Large intestine (tissue), 3 donors: ENCODE results near the gene SLC5A2. TPM values are rescaled to one million over a fixed set of nuclear protein-coding genes. Genes with fewer than 3 reads are reported as not detected.
"Not testable (repeated sequence)": the region's sequence is repeated elsewhere in the genome, so short reads cannot be mapped to it uniquely, and the experiment has no call there.

ENCODE experiments used
- DNase-seq, 2 donors: peaks; one replicate each; pipeline versions ENCODE4 v3.0.0 to v3.0.0-alpha.2; 2013
- H3K27ac ChIP-seq: one replicate; pipeline ENCODE4 v1.5.1; 2013; ENCODE audit warnings: low read length
- H3K27me3 ChIP-seq: 2 replicates; pipeline ENCODE4 v1.6.1; 2013; ENCODE audit warnings: low read length; ENCODE audit not compliant: control insufficient read depth, insufficient read depth
- H3K36me3 ChIP-seq: 2 replicates; pipeline ENCODE4 v1.6.1; 2013; ENCODE audit warnings: low read length; ENCODE audit not compliant: control insufficient read depth, insufficient read depth
- H3K4me1 ChIP-seq: one replicate; pipeline ENCODE4 v1.6.1; 2013; ENCODE audit warnings: low read length; ENCODE audit not compliant: control insufficient read depth, insufficient read depth
- H3K4me3 ChIP-seq: one replicate; pipeline ENCODE4 v1.5.1; 2013; ENCODE audit warnings: low read length
- H3K9me3 ChIP-seq: one replicate; pipeline ENCODE4 v1.6.1; 2013; ENCODE audit warnings: mild to moderate bottlenecking, low read depth, low read length, moderate library complexity; ENCODE audit not compliant: control insufficient read depth
- WGBS: methylation state at CpG from one replicate; pipeline ENCODE4 v1.1.5; 2013; ENCODE audit warnings: low lambda C conversion rate; ENCODE audit not compliant: insufficient coverage; 5-methylcytosine and 5-hydroxymethylcytosine counted together
- polyA plus RNA-seq: library from polyadenylated mRNA; unstranded; fragments of 120-200 nt; gene quantifications from one replicate; pipeline ENCODE4 v1.2.1, GENCODE V29; 2013

The SLC5A2 gene
- polyA plus RNA-seq, 1 donor, result 7.3 TPM

DNA sequence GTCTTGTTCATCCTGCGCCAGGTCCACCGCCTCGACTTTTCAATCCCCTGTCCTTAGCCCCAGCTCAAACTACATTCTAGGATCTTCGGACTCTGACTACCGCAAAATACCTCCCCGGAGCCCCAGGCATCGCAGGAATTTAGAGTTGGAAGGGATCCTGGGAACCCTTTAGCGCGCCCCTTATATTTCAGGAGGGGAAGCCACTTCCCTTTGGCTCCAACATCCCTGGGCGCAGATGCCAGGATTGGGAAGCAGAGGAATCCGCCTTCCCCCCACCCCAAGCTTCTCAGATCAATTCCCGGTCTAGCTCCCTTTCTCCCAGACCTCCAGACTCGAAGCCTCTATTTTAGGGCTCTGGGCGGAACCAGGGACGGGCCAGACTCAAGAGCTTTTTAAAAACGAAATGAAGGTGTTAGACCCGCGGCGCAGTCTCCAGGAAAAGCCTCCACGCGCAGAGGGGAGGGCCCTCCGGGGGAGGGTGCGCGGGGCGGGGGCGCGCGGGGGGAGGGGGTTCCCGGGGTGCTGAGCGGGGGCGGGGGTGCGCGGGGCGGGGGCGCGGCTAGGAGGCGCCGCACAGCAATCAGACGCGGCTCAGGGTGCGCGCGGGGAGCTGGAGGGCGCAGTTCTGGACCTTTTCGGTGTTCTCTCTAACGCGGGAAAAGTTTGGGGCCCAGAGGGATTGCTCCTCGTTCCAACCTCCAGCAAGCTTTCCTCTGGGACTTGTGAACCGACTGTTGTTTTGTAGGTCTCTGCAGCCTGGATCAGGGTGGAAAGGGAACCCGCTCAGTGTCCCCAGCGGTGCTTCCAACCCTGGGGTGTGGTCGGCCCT is 46.4 kb downstream of the SLC5A2 start:
- Histone ChIP-seq H3K4me3 (peak overlapping the region; percentile 21), H3K4me1 (peaks cover 4% of the 10 kb centered on the region), H3K9me3 (no peaks in the 10 kb centered on the region), H3K36me3 (no peaks in the 10 kb centered on the region), H3K27ac (no peak overlapping the region), H3K27me3 (peaks cover 39% of the 10 kb centered on the region)
- DNase-seq, result no peak
- WGBS, result no CpG with 5 or more reads among the region's 52 CpGs

GRCh38 chr16:31529937-31530312 is 47.0 kb downstream of the SLC5A2 start:
- Histone ChIP-seq H3K4me1 (peaks cover 4% of the 10 kb centered on the region), H3K4me3 (no peak overlapping the region), H3K27ac (no peak overlapping the region), H3K36me3 (no peaks in the 10 kb centered on the region), H3K27me3 (peaks cover 39% of the 10 kb centered on the region), H3K9me3 (no peaks in the 10 kb centered on the region)
- no peak for DNase-seq
- WGBS, result no CpG with 5 or more reads among the region's 17 CpGs

DNA sequence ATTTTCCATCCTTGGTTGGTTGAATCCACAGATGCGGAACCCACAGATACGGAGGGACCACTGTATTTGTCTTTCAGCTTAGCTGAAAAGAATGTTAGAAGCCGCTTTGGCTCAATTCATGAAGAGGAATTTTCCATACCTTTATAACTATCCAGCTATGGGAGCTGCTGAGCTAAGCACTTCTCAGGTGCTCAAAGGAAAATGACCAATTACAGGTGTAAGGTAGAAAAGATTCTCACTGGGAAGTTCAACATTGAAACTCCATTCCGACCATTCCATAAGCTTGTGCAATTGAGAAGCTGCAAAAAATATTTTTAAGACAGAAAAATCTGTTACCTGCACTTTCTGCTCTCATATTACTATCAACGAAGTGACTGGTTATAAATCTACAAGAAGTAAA is 47.5 kb downstream of the SLC5A2 start:
- peaks cover 39% of the 10 kb centered on the region for H3K27me3 ChIP-seq
- H3K9me3 ChIP-seq, result no peaks in the 10 kb centered on the region
- no peak overlapping the region for H3K4me3 ChIP-seq
- DNase-seq, result no peak
- H3K4me1 ChIP-seq, result peaks cover 4% of the 10 kb centered on the region
- H3K27ac ChIP-seq, result no peak overlapping the region
- H3K36me3 ChIP-seq, result no peaks in the 10 kb centered on the region
- WGBS, result 73% methylated on average over 2 of the region's 5 CpGs

GRCh38 chr16:31531096-31531495 is 48.2 kb downstream of the SLC5A2 start:
- no peak for DNase-seq
- Histone ChIP-seq H3K36me3 (no peaks in the 10 kb centered on the region), H3K27ac (no peak overlapping the region), H3K4me3 (no peak overlapping the region), H3K27me3 (peaks cover 39% of the 10 kb centered on the region), H3K4me1 (peaks cover 4% of the 10 kb centered on the region), H3K9me3 (no peaks in the 10 kb centered on the region)
- no CpG with 5 or more reads among the region's 1 CpG for WGBS

DNA sequence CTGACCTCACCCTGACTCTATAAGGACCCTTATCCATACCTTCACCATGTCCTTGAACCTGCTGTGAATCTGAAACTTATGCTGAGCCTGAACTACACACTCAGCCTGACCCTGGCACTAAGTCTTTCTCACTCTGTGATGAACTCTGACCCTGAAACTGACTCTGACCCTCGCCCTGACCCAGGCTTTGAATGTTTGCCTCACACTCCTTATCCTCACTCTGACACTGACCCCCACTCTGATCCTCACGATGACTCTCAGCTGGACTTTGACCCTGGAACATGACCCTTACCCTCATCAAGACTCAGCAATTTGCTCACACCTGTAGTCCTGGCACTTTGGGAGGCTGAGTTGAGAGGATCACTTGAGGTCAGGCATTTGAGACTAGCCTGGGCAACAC is 49.2 kb downstream of the SLC5A2 start:
- no peak for DNase-seq
- Histone ChIP-seq H3K36me3 (no peaks in the 10 kb centered on the region), H3K27ac (no peak overlapping the region), H3K9me3 (peaks cover 2% of the 10 kb centered on the region), H3K4me3 (no peak overlapping the region), H3K27me3 (peaks cover 39% of the 10 kb centered on the region), H3K4me1 (peaks cover 4% of the 10 kb centered on the region)
- WGBS, result no CpG with 5 or more reads among the region's 2 CpGs

GRCh38 chr16:31532896-31533295 is 50.0 kb downstream of the SLC5A2 start:
- Histone ChIP-seq H3K36me3 (no peaks in the 10 kb centered on the region), H3K9me3 (peaks cover 2% of the 10 kb centered on the region), H3K4me3 (no peak overlapping the region), H3K27ac (no peak overlapping the region), H3K4me1 (peaks cover 4% of the 10 kb centered on the region), H3K27me3 (peaks cover 35% of the 10 kb centered on the region)
- no CpG with 5 or more reads among the region's 4 CpGs for WGBS
- no peak for DNase-seq

GRCh38 chr16:31535737-31536136 is 52.8 kb downstream of the SLC5A2 start:
- DNase-seq, result peak in 1 of 2 donors; percentile 50
- Histone ChIP-seq H3K4me3 (no peak overlapping the region), H3K27ac (no peak overlapping the region), H3K36me3 (no peaks in the 10 kb centered on the region), H3K27me3 (peaks cover 23% of the 10 kb centered on the region), H3K4me1 (no peaks in the 10 kb centered on the region), H3K9me3 (peaks cover 2% of the 10 kb centered on the region)
- WGBS, result 13% methylated on average over 4 of the region's 9 CpGs

- Histone ChIP-seq H3K4me3 (peak overlapping the region; percentile 24), H3K4me1 (no peaks in the 10 kb centered on the region), H3K27me3 (peaks cover 16% of the 10 kb centered on the region), H3K36me3 (no peaks in the 10 kb centered on the region), H3K27ac (no peak overlapping the region), H3K9me3 (peaks cover 2% of the 10 kb centered on the region)
- WGBS, result 80% methylated on average over 1 of the region's 21 CpGs
- DNase-seq, result no peak
These were observed 54.0 kb downstream of the SLC5A2 start for GRCh38 chr16:31536804-31537361.

DNA sequence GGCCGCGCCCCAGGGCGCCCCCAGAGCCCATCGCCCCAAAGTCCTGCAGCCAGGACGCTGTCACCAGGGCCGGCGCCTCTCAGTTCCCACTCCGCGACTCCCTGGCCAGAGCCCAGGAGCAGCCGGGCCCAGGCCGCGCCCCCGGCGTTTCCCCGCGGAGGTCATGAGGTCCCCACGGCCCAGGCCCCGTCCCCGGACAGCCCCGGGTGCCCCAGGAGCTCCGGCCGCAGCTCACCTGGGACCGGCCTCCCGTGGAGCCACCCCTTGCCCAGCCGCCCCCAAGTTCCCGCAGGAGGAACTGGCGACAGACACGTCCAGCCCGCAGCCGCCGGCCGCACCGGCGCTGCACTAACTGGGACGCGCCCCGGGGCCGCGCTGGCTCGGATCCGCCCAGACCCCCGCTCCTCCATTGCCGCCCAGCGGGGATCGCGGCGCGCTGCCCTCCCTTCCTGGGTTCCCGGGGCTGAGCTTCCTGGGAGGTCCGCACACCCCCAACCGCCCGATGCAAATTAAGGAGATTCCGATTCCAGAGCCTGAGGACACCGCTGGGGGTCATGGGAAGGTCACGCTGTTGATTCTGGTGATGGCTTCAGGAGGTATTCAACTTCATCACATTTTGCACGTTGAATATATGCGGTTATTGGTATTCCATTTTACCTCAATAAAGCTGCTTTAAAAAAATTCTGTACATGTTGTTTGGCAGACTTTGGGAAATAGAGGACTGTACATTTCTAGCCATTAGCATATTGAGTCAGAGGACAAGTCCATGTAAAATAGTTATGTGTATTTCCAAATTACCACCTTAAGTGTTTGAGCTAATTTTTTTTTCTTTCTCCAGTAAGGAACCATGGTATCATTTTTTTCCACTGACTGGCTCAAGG is 54.7 kb downstream of the SLC5A2 start:
- Histone ChIP-seq H3K27ac (no peak overlapping the region), H3K27me3 (peaks cover 16% of the 10 kb centered on the region), H3K9me3 (peaks cover 2% of the 10 kb centered on the region), H3K36me3 (no peaks in the 10 kb centered on the region), H3K4me1 (no peaks in the 10 kb centered on the region), H3K4me3 (peak overlapping the region; percentile 24)
- WGBS, result no CpG with 5 or more reads among the region's 57 CpGs
- peak in 1 of 2 donors; percentile 33 for DNase-seq

- WGBS, result 67% methylated on average over 1 of the region's 7 CpGs
These were observed 55.3 kb downstream of the SLC5A2 start for GRCh38 chr16:31538243-31538598.

More at GRCh38 chr16:31538243-31538598, 55.3 kb downstream of the SLC5A2 start:
- H3K36me3 ChIP-seq, H3K4me1 ChIP-seq, H3K27ac ChIP-seq, H3K9me3 ChIP-seq, DNase-seq, H3K4me3 ChIP-seq: not testable (repeated sequence)
- peaks cover 16% of the 10 kb centered on the region for H3K27me3 ChIP-seq
